GM20431 (cell line): Measurements from ENCODE around the gene KANSL2.
"Not testable (repeated sequence)": the region's sequence is repeated elsewhere in the genome, so short reads cannot be mapped to it uniquely, and the experiment has no call there.

ENCODE experiments used
- in situ Hi-C: fragments of 300-500 bp; cut with MseI, MboI; formaldehyde crosslinking; loops from one replicate; pipeline ENCODE4 v1.15.0; 2020; ENCODE audit warnings: low sequenced_read_pairs; ENCODE audit not compliant: unreplicated experiment

Gene KANSL2

DNA sequence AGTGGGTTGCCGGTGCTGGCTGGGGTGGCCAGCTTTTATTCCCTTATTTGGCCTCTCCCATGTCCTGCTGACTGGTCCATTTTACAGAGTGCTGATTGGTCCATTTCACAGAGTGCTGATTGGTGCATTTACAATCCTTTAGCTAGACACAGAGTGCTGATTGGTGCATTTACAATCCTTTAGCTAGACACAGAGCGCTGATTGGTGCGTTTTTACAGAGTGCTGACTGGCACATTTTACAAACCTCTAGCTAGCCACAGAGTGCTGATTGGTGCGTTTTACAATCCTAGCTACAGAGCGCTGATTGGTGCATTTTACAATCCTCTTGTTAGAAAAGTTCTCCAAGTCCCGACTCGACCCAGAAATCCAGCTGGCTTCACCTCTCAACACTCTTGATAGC is 59.0 kb downstream of the KANSL2 start:
- in situ Hi-C loops: not testable (repeated sequence)

DNA sequence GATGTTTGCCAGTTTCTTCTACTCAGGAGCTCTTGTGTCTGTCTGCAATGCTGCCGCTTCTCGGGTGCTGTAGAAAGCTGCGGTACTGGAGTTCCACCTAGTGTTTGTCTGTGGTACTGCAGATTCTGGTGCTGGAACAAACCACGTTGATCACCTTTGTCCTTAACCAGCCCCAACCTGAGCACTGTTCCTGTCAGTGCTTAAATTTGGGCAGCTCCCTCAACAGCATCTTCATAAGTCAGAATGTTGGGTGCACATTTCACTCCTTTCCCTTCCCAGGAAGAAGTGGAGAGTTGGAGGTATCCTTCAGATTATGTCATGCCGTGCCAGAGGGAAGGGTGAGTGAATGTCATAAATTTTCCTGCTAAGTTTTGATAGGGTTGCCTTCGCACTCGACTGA is 63.5 kb downstream of the KANSL2 start:
- in situ Hi-C loops: no loop called here

DNA sequence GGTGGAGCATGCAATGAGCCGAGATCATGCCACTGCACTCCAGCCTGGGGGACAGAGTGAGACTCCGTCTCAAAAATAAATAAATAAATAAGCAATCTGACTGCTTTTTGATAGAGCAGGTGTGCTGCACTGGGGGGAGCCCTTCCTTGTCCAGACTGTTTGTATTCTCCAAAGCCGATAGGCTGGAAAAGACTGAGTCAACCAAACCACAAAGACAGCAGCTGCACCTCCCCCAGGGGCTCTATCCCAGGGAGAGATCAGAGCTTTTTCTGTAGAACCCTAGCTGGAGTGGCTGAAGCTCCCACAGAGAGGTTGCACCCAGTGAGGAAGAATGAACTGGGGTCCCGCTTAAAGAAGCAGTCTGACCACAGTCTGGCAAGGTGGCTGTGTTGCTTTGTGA is 66.4 kb downstream of the KANSL2 start:
- in situ Hi-C loops: no loop called here

DNA sequence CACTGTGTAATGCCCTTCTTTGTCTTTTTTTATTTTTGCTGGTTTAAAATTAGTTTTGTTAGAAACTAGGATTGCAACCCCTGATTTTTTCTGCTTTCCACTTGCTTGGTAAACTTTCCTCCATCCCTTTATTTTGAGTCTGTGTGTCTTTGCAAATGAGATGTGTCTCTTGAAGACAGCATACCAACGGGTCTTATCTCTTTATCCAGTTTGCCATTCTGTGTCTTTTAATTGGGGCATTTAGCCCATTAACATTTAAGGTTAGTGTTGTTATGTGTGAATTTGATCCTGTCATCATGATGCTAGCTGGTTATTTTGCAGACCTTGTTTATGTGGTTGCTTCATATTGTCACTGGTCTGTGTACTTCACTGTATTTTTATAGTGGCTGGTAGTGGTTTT is 68.7 kb downstream of the KANSL2 start:
- in situ Hi-C loops: no loop called here
